LHCN-M2 (cell line): ENCODE results near the gene DRC7. TPM values are rescaled to one million over a fixed set of nuclear protein-coding genes. Genes with fewer than 3 reads are reported as not detected.

Source experiments
- total RNA-seq: library from RNA; depleted of rRNA; stranded (reverse); fragments of >200 nt; gene quantifications from 2 replicates; pipeline ENCODE4 v1.2.3, GENCODE V29; 2014; rRNA removed

DRC7 gene
- total RNA-seq, 1 experiment from 2014 or later, result not detected

Other genes with a start within 250 kb of the DRC7 start
- gene CIAPIN1, start 247.4 kb upstream of the DRC7 start, total RNA-seq, result 55.4 and 56.9 TPM in 2 replicates
- 47.1 and 51.1 TPM in 2 replicates for gene COQ9, start 247.3 kb upstream of the DRC7 start, total RNA-seq
- 111 and 164 TPM in 2 replicates for gene POLR2C, start 232.1 kb upstream of the DRC7 start, total RNA-seq
- 36.5 and 36.6 TPM in 2 replicates for gene DOK4, start 208.3 kb upstream of the DRC7 start, total RNA-seq
- 7.7 and 9.9 TPM in 2 replicates for gene CCDC102A, start 158.2 kb upstream of the DRC7 start, total RNA-seq
- not detected in 2 replicates for gene ADGRG5, start 152.2 kb upstream of the DRC7 start, total RNA-seq
- gene ADGRG1, start 66.2 kb upstream of the DRC7 start, total RNA-seq, result 1.3 and 5.5 TPM in 2 replicates
- gene ADGRG3, start 26.5 kb upstream of the DRC7 start, total RNA-seq, result not detected in 2 replicates
- gene KATNB1, start 41.0 kb downstream of the DRC7 start, total RNA-seq, result 23.4 and 23.7 TPM in 2 replicates
- 76.8 and 77.4 TPM in 2 replicates for gene KIFC3, start 107.7 kb downstream of the DRC7 start, total RNA-seq